Sciatic nerve (tissue), 2 donors: ENCODE data around the gene KLHL41. TPM values are rescaled to one million over a fixed set of nuclear protein-coding genes. Genes with fewer than 3 reads are reported as not detected.
"Not testable (repeated sequence)": the region's sequence is repeated elsewhere in the genome, so short reads cannot be mapped to it uniquely, and the experiment has no call there.

Experiments used
- ATAC-seq: fragments of 200-7000 bp; cut with Tn5 transposase; one replicate; pipeline ENCODE4 v1.9.1; 2020; ENCODE audit warnings: mild to moderate bottlenecking, moderate library complexity
- DNase-seq: peaks from one replicate; pipeline ENCODE4 v3.0.0-alpha.2; 2020; ENCODE audit warnings: low spot score
- intact Hi-C: fragments of 100-400 bp; cut with DNase I; formaldehyde crosslinking; loops from one replicate; pipeline ENCODE4 v1.14.2; 2022
- total RNA-seq: library from RNA; stranded (reverse); fragmentation: NEBNext Ultra II Directional; extraction: Animal tissue kit (Norgen Biotek cat#: 25700); gene quantifications from one replicate; pipeline ENCODE4 v1.2.1, GENCODE V29; 2021
- donor health status: DM: no; HTN: no; CAD: no.
- donor health status: DM: no; HTN: no; CAD: no.

The KLHL41 gene
- total RNA-seq, 1 donor from 2014 or later, result 1.8 TPM

DNA sequence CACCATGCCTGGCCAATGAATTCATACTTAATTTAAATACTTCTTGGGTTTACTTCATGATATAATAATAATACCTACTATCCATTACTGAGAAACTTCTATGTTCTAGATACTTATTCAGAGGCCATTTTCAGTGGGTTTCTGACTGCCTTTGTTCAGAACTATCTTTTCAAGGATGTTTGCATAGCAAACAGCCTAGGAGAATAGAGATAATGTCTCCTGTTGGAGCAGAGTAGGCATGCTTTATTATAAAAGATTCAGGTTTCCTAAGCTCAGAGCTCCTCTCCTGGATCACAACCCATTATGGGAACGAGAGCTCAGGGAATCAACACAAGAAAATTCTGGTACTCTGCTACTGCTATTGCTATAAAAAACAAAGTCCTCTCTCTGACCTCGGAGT, 53.0 kb downstream of the KLHL41 start:
- ATAC-seq (no peak), DNase-seq (no peak)
- intact Hi-C loops, result no loop called here

DNA sequence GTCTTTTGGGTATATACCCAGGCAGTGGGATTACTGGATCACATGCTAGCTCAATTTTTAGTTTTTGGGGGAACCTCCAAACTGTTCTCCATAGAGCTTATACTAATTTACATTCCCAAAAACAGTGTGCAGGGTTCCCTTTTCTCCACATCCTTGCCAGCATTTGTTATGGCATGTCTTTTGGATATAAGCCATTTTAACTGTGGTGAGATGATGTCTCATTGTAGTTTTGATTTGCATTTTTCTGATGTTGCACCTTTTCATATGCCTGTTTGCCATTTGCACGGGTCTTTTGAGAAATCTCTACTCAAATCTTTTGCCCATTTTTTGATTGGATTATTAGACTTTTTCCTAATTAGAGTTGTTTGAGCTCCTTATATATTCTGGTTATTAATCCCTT, 56.2 kb downstream of the KLHL41 start:
- ATAC-seq, result no peak

DNA sequence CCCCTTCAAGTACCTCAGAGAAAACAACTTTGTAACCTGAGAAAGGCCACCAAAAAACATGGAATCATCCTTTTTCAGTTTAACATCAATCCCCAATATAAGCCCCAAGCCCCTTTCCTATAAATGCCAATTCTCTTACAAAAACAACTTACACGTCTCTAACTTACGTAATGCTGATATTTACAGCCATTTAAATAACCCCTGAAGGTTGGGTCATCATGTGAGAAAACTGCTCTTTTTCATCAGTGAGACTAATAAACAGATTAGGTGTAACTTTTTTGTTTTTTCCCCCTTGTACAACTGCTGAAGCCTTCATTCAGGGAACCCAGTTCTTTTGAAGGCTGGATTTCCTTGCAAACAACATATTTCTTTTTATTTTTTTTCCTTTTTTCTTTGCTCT, 60.4 kb downstream of the KLHL41 start:
- ATAC-seq (no peak), DNase-seq (no peak)
- intact Hi-C loops, result no loop called here

More for the DNA sequence above, 56.2 kb downstream of the KLHL41 start:
- intact Hi-C loops, result no loop called here
- DNase-seq, result no peak

DNA sequence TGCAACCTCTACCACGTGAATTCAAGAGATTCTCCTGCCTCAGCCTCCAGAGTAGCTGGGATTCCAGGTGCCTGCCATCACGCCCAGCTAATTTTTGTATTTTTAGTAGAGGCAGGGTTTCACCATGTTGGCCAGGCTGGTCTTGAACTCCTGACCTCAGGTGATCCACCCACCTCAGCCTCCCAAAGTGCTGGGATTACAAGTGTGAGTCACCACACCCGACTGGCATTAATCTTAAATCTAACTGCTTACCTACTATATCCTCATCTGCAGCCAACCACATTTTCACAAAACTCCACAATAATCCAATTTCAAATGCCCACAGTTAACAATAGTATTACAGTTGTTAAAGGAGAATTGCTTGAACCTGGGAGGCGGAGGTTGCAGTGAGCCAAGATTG, 61.2 kb downstream of the KLHL41 start:
- intact Hi-C loops, DNase-seq, ATAC-seq: not testable (repeated sequence)

DNA sequence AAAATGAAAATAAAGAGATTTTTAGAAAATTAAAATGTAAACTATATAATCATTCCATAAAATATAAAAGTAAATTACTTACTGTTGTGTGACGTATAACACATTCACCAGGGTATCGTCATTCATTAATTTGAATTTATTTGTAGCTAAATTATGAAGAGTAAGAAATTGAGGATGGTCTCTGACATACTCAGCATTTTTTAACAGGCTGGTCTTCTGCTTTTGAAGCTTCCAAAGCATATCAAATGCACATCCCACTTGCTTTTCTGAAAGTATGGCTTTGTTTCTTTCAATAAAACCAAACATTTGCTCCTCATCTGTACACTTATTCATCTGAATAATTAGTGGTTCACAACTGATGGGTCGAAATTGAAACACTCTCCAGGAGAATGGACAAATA, 62.1 kb downstream of the KLHL41 start:
- ATAC-seq (no peak), DNase-seq (no peak)
- intact Hi-C loops, result no loop called here

DNA sequence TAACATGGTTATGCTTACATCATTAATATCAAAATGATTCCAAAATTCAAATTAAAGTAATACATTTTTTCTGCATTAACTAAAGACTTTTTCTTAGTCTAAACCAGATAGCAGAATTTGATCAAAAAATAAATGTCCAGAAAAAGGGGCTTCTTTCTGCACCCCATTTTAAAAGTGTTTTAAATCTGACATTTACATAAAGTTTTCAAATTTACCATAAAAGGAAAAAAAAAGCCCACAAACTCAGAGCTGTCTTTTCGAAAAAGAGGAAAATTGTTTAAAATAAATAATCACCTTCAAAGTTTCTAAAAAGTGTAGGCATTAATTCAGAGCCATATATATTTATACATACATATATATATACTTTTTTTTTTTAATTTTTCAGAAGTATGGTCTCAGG, 62.7 kb downstream of the KLHL41 start:
- intact Hi-C loops, result no loop called here
- ATAC-seq (no peak), DNase-seq (no peak)

DNA sequence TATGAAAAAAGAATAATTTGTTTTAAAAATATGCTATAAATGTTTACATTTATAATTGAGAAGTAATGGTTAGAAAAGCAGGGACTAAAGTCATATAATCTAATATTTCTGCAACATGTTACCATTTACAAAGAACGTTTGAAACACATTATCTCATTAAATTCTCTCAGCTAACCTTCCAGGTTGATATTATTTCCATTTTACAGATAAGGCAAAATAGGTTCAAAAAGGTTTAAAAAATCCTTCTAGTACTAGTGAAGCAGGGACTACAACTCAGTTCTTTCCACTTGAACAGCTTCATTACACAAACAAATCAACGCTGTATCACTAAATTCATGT, 63.3 kb downstream of the KLHL41 start:
- DNase-seq (no peak), ATAC-seq (no peak)
- intact Hi-C loops, result no loop called here

DNA sequence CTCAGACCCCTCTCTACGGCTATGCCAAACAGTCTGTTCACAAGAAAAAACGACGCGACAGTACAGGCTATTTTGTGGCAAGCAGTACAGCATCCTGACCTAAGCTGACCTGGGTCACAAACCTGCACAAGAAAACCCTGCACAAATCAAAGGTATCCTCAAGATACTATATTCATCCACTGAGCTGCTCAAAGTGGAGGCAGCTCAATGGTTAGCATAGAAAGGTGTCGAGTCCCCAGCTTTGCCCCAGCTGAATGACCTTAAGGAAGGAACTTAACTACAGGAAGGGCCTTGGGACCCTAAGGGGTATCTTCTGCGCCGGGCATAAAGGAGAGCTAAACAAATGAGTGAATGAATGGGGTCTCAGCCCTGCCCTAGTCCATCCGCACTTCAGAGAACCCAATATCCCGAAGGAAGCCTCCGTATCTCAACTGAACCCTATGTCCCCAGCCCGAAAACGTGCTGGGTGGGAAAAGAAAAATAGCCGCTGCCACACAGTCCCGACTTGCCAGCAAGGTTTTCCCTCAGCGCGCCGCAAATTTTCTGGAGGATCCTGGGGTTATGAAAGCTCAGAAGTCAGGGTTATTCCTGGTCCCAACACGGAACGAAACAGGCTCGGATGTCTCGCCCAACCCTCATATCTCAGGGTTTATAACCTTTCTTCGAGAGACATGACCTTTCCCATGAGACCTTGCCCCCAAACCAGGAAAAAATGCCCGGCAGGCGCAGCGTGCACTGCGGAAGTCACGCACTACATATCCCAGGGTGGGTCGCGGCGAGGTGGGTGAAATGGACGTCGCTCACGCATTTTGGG, 63.9 kb downstream of the KLHL41 start, which contains the start of gene FASTKD1:
Gene FASTKD1, minus strand, starts transcription at position 706 of the 814 bp plus-strand sequence. CDS start 1,836 bp downstream, outside the sequence.
- ATAC-seq (peak; percentile 99), DNase-seq (peak; percentile 90)
- intact Hi-C loops, result no loop called here

DNA sequence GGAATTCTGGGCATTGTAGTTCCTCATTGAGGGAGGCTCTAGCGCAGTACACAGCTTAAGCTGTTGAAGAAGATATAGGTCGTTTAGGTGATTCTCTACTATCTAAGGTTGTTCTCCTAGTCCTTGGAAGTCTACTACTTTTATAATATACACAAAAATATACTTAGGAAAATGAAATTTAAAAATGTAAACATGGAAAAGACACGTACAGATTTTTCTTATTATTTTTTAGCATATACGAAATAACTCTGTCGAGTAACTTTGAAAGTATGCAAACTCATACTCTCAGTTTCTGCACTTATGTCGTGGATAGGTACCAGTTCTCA, 64.4 kb downstream of the KLHL41 start:
- no peak for DNase-seq
- ATAC-seq, result no peak
- intact Hi-C loops, result no loop called here

DNA sequence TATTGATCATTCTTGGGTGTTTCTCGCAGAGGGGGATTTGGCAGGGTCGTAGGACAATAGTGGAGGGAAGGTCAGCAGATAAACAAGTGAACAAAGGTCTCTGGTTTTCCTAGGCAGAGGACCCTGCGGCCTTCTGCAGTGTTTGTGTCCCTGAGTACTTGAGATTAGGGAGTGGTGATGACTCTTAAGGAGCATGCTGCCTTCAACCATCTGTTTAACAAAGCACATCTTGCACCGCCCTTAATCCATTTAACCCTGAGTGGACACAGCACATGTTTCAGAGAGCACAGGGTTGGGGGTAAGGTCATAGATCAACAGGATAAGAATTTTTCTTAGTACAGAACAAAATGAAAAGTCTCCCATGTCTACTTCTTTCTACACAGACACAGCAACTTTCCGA, 65.0 kb downstream of the KLHL41 start:
- DNase-seq, ATAC-seq, intact Hi-C loops: not testable (repeated sequence)

DNA sequence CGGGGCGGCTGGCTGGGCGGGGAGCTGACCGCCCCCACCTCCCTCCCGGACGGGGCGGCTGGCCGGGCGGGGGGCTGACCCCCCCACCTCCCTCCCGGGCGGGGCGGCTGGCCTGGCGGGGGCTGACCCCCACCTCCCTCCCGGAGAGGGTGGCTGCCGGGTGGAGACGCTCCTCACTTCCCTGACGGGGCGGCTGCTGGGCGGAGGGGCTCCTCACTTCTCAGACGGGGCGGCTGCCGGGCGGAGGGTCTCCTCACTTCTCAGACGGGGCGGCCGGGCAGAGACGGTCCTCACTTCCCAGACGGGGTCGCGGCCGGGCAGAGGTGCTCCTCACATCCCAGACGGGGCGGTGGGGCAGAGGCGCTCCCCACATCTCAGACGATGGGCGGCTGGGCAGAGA, 65.8 kb downstream of the KLHL41 start:
- ATAC-seq, DNase-seq, intact Hi-C loops: not testable (repeated sequence)

Other genes with a start within 250 kb of the KLHL41 start
- 0.89 TPM for gene LRP2, start 147.2 kb upstream of the KLHL41 start, total RNA-seq
- gene BBS5, start 30.2 kb upstream of the KLHL41 start, total RNA-seq, result 13.5 TPM
- gene FASTKD1, start 64.2 kb downstream of the KLHL41 start, total RNA-seq, result 17.3 TPM
- 76.5 TPM for gene PPIG, start 74.6 kb downstream of the KLHL41 start, total RNA-seq
- gene CFAP210, start 184.7 kb downstream of the KLHL41 start, total RNA-seq, result 0.40 TPM
- 8.5 TPM for gene PHOSPHO2, start 184.8 kb downstream of the KLHL41 start, total RNA-seq
- gene KLHL23, start 224.1 kb downstream of the KLHL41 start, total RNA-seq, result 8.7 TPM